SJCRH30 (cell line): ENCODE measurements around the gene CCDC170. TPM values are rescaled to one million over a fixed set of nuclear protein-coding genes. Genes with fewer than 3 reads are reported as not detected.
A peak's percentile ranks its signal among the peaks of the same experiment; 100 is the strongest.

Experiments used
- DNase-seq, 2 experiments: peaks; one replicate each; pipeline ENCODE4 v3.0.0-alpha.2; 2015 to 2020
- H3K27ac ChIP-seq: fragments of 250-450 bp; sonication (Bioruptor Pico); 2 replicates; pipeline ENCODE4 v1.5.1; 2020; ENCODE audit warnings: mild to moderate bottlenecking, moderate library complexity
- H3K27me3 ChIP-seq: fragments of 250-450 bp; sonication (Bioruptor Pico); 2 replicates; pipeline ENCODE4 v1.5.1; 2020; ENCODE audit warnings: mild to moderate bottlenecking, moderate library complexity
- H3K36me3 ChIP-seq: fragments of 250-450 bp; sonication (Bioruptor Pico); 2 replicates; pipeline ENCODE4 v1.5.1; 2020; ENCODE audit warnings: mild to moderate bottlenecking, moderate library complexity
- H3K4me1 ChIP-seq: fragments of 250-450 bp; sonication (Bioruptor Pico); 2 replicates; pipeline ENCODE4 v1.5.1; 2020; ENCODE audit warnings: mild to moderate bottlenecking, moderate library complexity
- H3K4me3 ChIP-seq: fragments of 250-450 bp; sonication (Bioruptor Pico); 2 replicates; pipeline ENCODE4 v1.5.1; 2020; ENCODE audit warnings: mild to moderate bottlenecking, moderate library complexity
- H3K9me3 ChIP-seq: fragments of 250-450 bp; sonication (Bioruptor Pico); replicated peaks from 2 replicates; pipeline ENCODE4 v1.5.1; 2020; ENCODE audit warnings: mild to moderate bottlenecking, moderate library complexity
- total RNA-seq: library from RNA; depleted of rRNA; stranded (reverse); fragments of >200 nt; shearing (Covaris generic); gene quantifications from 2 replicates; pipeline ENCODE4 v1.2.3, GENCODE V29; 2014; rRNA removed

Gene CCDC170
- total RNA-seq, 1 experiment from 2014 or later, result not detected

- H3K4me3 ChIP-seq, result no peak overlapping the region
- no peaks in the 10 kb centered on the region for H3K27me3 ChIP-seq
- H3K9me3 ChIP-seq, result peaks cover 6% of the 10 kb centered on the region; the same call in 1 of the 2 replicates
- no peaks in the 10 kb centered on the region for H3K4me1 ChIP-seq
- no peaks in the 10 kb centered on the region for H3K36me3 ChIP-seq
- DNase-seq, result no peak
- no peak overlapping the region for H3K27ac ChIP-seq
Observed at GRCh38 chr6:151659212-151659611, 165.4 kb downstream of the CCDC170 start.

DNA sequence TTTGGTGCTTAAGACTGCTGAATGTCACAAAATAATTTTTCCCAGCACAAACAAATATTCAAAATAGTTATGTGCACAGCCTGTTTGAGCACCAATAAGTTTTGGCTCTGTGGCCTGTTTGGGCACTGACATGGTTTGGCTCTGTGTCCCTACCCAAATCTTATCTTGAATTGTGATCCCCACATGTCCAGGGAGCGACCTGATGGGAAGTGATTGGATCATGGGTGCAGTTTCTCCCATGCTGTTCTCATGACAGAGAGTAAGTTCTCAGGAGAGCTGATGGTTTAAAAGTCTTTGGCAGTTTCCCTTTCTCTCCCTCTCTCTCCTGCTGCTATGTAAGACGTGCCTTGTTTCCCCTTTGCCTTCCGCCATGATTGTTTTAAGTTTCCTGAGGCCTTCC is 167.7 kb downstream of the CCDC170 start:
- Histone ChIP-seq H3K27ac (no peak overlapping the region), H3K9me3 (no peaks in the 10 kb centered on the region; the same call in 1 of the 2 replicates), H3K36me3 (no peaks in the 10 kb centered on the region), H3K4me3 (no peak overlapping the region), H3K4me1 (no peaks in the 10 kb centered on the region), H3K27me3 (no peaks in the 10 kb centered on the region)
- DNase-seq, result no peak

DNA sequence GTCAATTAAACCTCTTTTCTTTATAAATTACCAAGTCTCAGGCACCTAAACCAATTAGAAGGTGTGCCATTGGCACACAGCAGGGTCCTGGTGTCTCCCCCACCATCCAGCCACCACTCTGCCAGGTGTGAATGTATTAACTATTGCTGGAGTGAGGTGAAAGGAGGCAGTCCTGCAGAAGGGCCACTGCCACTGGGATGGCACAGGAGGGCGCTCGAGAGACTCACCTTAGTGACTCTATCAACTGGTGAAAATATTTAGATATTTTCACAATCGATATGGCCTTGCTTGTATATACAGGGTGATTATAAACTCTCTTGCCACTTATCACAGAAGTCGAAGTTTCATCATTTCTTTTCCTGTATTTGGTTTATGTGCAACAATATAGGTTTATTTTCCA is 168.1 kb downstream of the CCDC170 start:
- no peaks in the 10 kb centered on the region for H3K27me3 ChIP-seq
- no peaks in the 10 kb centered on the region for H3K36me3 ChIP-seq
- H3K9me3 ChIP-seq, result no peaks in the 10 kb centered on the region; the same call in 1 of the 2 replicates
- H3K4me3 ChIP-seq, result no peak overlapping the region
- no peaks in the 10 kb centered on the region for H3K4me1 ChIP-seq
- DNase-seq, result peak in 1 of 2 experiments; percentile 23
- no peak overlapping the region for H3K27ac ChIP-seq

GRCh38 chr6:151663559-151663958 is 169.7 kb downstream of the CCDC170 start:
- no peaks in the 10 kb centered on the region for H3K27me3 ChIP-seq
- no peak overlapping the region for H3K4me3 ChIP-seq
- H3K36me3 ChIP-seq, result no peaks in the 10 kb centered on the region

DNA sequence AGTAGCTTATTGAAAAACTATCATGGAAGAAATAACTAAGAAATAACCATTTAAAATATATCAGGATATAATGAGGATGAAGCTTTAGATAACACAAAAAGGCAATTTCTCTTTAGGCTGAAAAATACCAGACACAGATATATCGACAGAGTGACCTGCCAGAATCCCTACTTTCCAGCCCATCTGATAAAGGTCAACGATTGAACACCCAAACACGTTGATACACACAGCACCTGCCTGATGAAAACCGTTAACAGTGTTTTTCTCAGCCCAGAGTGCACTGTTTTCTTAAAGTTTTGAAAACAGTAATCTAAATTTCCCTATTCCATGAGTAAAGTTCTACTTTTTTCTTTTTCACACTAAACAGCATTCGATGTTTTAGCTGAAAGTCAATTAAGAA is 170.6 kb downstream of the CCDC170 start:
- Histone ChIP-seq H3K27ac (no peak overlapping the region), H3K4me1 (peaks cover 6% of the 10 kb centered on the region), H3K27me3 (no peaks in the 10 kb centered on the region), H3K9me3 (no peaks in the 10 kb centered on the region), H3K4me3 (no peak overlapping the region), H3K36me3 (no peaks in the 10 kb centered on the region)
- DNase-seq, result no peak

More at GRCh38 chr6:151663559-151663958, 169.7 kb downstream of the CCDC170 start:
- Histone ChIP-seq H3K27ac (no peak overlapping the region), H3K9me3 (no peaks in the 10 kb centered on the region), H3K4me1 (no peaks in the 10 kb centered on the region)
- no peak for DNase-seq

GRCh38 chr6:151665329-151665728 is 171.5 kb downstream of the CCDC170 start:
- no peaks in the 10 kb centered on the region for H3K36me3 ChIP-seq
- H3K27ac ChIP-seq, result no peak overlapping the region
- DNase-seq, result no peak
- no peaks in the 10 kb centered on the region for H3K9me3 ChIP-seq
- H3K4me3 ChIP-seq, result no peak overlapping the region
- no peaks in the 10 kb centered on the region for H3K27me3 ChIP-seq
- peaks cover 6% of the 10 kb centered on the region for H3K4me1 ChIP-seq

GRCh38 chr6:151666526-151666925 is 172.7 kb downstream of the CCDC170 start:
- Histone ChIP-seq H3K27ac (no peak overlapping the region), H3K9me3 (no peaks in the 10 kb centered on the region), H3K36me3 (no peaks in the 10 kb centered on the region), H3K4me3 (no peak overlapping the region), H3K27me3 (no peaks in the 10 kb centered on the region), H3K4me1 (peaks cover 6% of the 10 kb centered on the region)
- DNase-seq, result no peak

- Histone ChIP-seq H3K27me3 (no peaks in the 10 kb centered on the region), H3K9me3 (no peaks in the 10 kb centered on the region), H3K4me1 (peaks cover 6% of the 10 kb centered on the region), H3K4me3 (no peak overlapping the region), H3K27ac (no peak overlapping the region), H3K36me3 (no peaks in the 10 kb centered on the region)
- no peak for DNase-seq
Observed at GRCh38 chr6:151669208-151669560, 175.4 kb downstream of the CCDC170 start.

DNA sequence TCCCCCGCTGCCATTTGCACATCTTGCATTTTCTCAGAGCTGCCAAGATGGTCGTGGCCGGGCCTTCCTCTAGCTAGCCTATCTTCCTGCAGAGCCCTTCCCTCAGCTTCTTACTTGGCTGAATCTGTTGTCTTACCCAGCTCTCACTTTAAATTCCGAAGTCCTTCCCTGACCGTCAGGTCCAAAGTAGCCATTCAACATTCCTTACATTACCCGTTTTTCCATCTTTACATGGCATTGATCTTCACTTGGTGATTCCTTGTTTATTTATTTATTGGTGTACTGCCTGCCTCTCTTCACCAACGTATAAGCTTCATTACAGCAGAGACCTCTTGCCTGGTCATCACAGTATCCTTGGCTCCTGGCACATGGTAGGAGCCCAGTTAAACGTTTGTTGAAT is 176.3 kb downstream of the CCDC170 start:
- H3K4me1 ChIP-seq, result peaks cover 6% of the 10 kb centered on the region
- DNase-seq, result no peak
- no peaks in the 10 kb centered on the region for H3K9me3 ChIP-seq
- H3K27ac ChIP-seq, result no peak overlapping the region
- H3K36me3 ChIP-seq, result no peaks in the 10 kb centered on the region
- no peaks in the 10 kb centered on the region for H3K27me3 ChIP-seq
- no peak overlapping the region for H3K4me3 ChIP-seq

Other genes with a start within 250 kb of the CCDC170 start
- gene ZBTB2, start 102.5 kb upstream of the CCDC170 start, total RNA-seq, result 27.1 and 31.4 TPM in 2 replicates
- 33.1 and 33.3 TPM in 2 replicates for gene RMND1, start 41.9 kb upstream of the CCDC170 start, total RNA-seq